NCI-H345 treated with DMSO at 0.1 percent for 48 hours (cell line): Measurements from ENCODE around the gene TMBIM6.
"Not testable (repeated sequence)": the region's sequence is repeated elsewhere in the genome, so short reads cannot be mapped to it uniquely, and the experiment has no call there.

Experiments used
- DNase-seq: peaks from one replicate; lab custom pipeline; 2025; ENCODE audit not compliant: unreplicated experiment; lab: John Stamatoyannopoulos, UW

The TMBIM6 gene

DNA sequence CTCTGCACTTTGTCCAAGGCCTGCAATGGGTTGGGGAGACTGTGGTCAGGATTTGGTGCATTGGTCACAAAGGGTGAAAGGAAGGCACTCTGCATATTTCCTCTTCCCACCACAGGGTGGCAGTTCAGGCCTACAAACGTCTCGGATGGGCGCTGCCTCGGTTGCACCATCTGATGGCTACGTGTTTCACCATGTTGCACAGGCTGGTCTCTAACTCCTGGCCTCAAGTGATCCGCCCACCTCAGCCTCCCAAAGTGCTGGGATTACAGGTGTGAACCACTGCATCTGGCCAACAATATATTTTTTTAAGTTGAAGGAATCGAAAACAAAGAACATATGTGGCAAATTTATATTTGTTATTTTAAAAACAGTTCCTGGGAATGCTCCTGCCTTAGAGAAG is 35.1 kb downstream of the TMBIM6 start:
- DNase-seq = no peak

GRCh38 chr12:49776858-49777257 is 35.5 kb downstream of the TMBIM6 start:
- no peak for DNase-seq

GRCh38 chr12:49777341-49777740 is 36.0 kb downstream of the TMBIM6 start:
- DNase-seq = no peak

- no peak for DNase-seq
These were observed 36.7 kb downstream of the TMBIM6 start for GRCh38 chr12:49777800-49778748.

DNA sequence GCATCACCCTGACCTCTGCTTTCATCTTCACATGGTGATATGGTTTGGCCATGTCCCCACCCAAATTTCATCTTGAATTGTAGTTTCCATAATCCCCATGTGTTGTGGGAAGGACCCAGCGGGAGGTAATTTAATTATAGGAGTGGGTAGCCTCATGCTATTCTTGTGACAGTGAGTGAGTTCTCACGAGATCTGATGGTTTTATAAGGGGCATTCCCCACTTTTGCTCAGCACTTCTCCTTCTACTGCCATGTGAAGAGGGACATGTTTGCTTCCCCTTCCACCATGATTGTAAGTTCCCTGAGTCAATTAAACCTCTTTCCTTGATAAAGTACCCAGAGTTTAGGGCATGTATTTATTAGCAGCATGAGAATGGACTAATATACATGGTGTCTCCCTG is 38.2 kb downstream of the TMBIM6 start:
- DNase-seq = no peak

- DNase-seq = not testable (repeated sequence)
These were observed 39.6 kb downstream of the TMBIM6 start for GRCh38 chr12:49780914-49781313.

DNA sequence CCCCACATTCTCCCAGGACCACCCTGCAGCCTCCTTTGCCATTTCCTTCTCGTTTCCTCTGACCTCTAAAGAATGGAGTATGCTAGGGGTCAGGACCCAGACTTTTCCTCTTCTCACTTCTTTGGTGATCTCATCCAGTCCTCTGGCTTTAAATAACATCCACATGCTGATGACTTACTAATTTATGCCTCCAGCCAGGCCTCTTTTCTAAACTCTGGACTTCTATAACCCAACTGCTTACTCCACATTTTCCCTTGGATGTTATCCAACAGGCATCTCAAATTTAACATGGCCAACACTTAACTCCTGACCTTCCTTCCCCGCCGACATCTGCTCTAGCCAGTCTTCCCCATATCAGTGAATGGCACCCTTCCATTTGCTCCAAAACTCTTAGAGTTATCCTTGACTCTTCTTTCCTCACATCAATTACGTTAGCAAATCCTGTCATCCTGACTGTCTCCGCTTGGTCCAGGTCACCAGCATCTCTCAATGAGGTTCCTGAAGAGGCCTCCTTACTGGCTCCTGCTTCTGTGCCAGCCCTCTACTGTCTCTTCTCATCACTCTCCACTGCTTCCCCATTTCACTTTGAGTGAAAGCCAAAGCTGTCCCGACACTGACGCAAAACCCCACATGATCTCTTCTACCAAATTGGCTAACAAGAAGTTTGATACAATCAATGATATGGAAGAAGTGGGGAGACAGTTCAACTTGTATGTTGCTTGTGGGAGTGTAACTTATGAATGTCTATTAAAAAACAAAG is 42.7 kb downstream of the TMBIM6 start:
- DNase-seq = no peak

DNA sequence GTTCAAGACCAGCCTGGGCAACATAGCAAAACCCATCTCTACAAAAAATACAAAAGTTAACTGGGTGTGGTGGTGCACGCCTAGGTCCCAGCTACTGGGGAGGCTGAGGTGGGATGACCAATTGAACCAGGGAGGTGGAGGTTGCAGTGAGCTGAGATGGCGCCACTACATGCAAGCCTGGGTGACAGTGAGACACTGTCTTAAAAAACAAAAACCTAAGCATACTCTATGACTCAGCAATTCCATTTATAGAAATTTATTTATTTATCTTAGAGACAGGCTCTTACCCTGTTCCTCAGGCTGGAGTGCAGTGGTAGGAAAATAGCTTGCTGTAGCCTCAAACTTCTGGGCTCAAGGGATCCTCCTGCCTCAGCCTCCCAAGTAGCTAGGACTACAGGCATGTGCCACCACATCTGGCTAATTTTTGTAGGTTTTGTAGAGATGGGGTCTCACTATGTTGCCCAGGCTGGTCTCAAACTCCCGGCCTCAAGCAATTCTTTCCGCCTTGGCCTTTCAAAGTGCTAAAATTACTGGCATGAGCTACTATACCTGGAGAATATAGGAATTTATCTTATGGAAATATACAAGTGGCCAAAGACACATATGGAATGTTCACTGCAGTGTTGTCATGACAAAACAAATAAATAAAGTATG is 43.5 kb downstream of the TMBIM6 start:
- no peak for DNase-seq

- DNase-seq = no peak
These were observed 46.3 kb downstream of the TMBIM6 start for GRCh38 chr12:49787672-49788071.

GRCh38 chr12:49789992-49790391 is 48.6 kb downstream of the TMBIM6 start:
- DNase-seq = no peak

- no peak for DNase-seq
These were observed 49.6 kb downstream of the TMBIM6 start for GRCh38 chr12:49790741-49791555.

GRCh38 chr12:49791700-49792099 is 50.3 kb downstream of the TMBIM6 start:
- DNase-seq = no peak

DNA sequence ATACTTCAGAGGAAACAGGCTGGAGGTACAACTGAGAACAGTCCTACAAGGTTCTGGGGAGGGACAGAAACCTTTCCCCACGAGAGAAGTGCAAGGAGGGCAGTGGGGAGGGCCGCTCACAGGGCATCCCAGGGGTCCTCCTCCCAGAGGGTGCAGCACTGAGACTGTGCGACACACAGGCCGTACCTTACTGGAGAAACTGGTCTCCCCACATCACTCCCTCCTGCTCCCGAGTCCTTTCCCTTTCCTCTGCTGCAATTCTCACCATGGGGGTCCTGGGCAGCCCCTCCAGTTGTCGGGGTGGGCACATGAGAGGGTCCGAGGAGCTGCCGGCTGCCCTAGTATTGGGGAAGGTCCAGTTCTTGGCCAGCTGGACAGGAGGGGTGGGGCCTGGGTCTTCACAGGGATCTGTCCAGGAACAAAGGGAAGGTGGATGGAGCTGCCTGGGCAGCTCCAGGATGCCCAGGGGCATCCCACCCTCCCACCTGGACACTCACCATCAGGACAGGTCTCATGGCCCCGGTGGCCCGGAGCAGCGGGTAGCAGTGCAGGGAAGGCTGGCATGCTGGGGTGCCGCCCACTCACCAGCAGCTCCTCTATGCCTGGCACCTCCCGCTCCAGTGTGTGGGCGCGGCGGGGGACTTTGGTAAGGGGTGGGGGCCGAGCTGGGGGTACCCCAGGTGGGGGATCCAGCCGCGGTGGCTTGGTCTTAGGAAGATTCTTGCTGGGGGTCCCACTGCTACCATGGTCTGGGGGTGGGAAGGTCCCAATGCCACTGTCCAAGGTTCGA is 51.0 kb downstream of the TMBIM6 start:
- no peak for DNase-seq

DNA sequence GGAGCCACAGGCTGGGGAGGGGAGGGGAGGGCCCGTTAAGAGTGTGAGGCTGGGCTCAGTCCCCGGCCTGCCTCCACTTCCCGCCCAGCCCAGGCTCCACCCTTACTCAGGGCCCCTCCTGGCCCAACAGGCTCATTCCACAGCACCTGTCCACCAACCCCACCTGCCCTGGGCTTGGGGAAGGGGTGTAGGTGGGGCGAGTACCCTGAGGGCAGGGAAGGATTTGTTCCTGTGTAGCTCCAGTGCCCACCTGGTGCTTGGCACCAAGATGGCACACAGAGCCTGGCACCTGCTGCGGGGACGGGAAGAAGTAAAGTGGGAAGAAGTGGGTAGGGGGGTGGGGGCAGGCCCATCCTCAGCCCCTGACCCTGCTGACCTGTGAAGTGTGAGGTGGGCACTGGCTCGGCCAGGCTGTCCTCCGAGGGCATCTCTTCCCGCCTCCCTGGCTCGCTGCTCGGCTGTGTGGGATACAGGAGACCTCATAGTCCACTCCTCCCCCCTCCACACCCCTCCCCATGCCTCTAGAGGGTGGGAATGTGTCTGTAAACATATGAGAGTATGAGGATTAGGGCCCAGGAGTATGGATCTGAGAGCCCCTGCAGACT is 51.7 kb downstream of the TMBIM6 start:
- DNase-seq = no peak

DNA sequence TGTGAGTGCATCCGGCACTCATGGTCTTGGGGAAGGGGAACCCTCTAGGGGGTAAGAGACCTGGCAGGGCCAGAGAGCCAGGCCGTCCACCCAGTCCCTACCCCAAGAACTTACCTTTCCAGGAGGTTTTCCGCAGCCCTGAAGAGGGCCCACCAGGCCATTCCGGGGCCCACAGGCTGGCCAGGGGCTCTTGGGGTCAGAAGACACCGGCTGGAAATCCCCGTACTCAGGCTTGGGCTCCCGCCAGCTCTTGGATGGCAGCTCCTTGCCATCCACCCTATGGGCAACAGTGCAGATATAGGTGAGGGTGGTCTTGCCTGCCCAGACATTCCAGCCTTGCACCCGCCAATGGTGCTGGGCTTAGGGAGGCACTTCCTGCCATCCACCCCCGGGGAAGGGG is 52.3 kb downstream of the TMBIM6 start:
- DNase-seq = no peak

DNA sequence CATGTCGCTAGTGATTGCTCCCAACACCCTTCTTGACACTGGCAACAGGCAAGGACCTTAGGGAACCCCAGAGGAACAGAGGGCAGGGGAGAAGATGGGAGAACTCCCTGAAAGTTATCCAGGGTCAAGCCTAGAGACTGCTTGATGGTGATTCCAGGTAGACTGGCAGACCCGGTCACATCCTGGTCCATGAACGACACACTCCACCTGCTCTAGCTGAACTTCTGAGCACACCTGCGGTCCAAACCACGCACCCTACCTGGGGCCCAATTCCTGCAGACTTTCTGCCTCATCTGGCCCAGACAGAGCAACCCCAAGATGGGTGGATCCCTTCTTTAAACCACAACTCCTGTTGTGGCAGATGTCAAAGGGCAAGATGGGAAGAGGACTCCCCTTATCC is 52.7 kb downstream of the TMBIM6 start:
- DNase-seq = no peak

DNA sequence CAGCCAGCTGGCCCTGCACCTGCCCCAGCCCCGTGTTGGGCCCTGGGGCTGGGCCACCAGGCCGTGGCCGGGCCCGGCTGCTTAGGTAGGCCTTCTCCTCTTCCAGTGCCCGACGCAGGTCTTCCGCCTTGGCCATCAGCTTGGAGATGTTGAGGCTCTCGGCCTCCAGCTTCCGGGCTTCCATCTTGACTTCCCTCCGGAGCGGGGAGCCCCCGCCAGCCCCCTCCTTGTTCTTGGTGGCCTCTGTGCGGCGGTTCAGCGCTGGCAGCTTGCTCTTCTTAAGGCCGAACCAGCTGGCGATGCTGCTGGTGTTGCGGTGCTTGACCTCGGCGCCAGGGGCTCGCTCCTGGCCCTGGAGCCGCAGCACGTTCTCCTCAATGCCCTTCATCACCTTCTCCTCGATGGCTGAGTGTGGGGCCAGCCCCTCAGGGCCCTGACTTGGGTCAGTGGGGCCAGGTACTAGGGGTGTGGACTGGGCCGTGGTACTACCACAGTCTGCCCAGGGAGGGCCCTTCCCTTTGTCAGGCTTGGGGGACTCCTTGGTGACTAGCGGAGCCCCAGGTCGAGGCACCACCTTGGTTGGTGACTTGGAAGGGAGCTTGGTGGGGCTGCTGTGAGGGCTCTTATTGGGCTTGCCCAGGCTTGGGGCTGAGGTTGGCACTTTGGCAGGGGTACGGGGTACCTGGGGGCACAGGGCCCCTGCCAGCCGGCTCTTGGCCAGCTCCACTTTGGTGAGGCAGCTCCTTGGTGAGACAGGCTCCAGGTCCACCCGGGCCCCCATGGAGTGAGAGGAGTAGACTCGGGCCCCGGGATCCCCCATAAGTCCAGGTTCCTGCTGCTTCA is 53.7 kb downstream of the TMBIM6 start:
- DNase-seq = no peak

DNA sequence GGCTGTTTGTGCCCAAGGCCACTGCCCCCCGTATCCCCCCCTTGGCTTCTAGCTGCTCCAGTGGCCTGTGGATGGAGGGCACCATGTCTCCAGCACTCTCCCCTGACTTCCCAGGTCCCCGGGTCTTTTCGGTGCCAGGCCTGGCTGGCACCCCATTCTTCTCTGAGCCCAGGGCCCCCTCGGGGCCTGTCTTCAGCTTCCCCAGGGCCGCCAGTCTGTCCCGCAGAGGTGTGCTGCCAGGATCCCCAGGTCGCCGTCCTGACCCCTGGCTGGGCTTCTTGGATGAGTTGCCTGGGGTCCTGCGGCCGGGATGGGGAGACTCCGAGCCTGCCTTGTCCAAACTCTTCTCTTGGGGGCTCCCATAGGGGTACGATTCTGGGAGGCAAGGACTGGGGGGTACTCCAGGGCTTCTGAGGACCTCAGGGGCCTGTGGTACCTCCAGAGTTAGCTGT is 54.3 kb downstream of the TMBIM6 start:
- DNase-seq = no peak

GRCh38 chr12:49796155-49796554 is 54.8 kb downstream of the TMBIM6 start:
- no peak for DNase-seq
